Superior temporal gyrus (tissue), 1 donor: ENCODE data around the gene PLEKHN1.
A peak's percentile ranks its signal among the peaks of the same experiment; 100 is the strongest.
"Not testable (repeated sequence)": the region's sequence is repeated elsewhere in the genome, so short reads cannot be mapped to it uniquely, and the experiment has no call there.

Experiments
- DNase-seq: peaks from one replicate; pipeline ENCODE4 v3.0.0-alpha.2; 2016; ENCODE audit errors: extremely low spot score

PLEKHN1 gene

DNA sequence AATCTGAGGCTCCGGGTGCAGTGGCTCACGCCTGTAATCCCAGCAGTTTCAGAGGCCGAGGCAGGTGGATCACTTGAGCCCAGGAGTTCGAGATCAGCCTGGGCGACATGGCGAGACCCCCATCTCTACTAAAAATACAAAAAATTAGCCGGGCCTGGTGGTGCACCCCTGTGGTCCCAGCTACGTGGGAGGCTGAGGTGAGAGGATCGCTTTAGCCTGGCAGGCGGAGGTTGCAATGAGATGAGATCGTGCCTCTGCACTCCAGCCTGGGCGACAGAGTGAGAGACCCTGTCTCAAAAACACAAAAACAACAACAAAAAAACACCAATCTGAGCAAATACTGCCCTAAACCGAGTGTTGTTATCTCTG lies 46.4 kb downstream of the PLEKHN1 start:
- DNase-seq: not testable (repeated sequence)

DNA sequence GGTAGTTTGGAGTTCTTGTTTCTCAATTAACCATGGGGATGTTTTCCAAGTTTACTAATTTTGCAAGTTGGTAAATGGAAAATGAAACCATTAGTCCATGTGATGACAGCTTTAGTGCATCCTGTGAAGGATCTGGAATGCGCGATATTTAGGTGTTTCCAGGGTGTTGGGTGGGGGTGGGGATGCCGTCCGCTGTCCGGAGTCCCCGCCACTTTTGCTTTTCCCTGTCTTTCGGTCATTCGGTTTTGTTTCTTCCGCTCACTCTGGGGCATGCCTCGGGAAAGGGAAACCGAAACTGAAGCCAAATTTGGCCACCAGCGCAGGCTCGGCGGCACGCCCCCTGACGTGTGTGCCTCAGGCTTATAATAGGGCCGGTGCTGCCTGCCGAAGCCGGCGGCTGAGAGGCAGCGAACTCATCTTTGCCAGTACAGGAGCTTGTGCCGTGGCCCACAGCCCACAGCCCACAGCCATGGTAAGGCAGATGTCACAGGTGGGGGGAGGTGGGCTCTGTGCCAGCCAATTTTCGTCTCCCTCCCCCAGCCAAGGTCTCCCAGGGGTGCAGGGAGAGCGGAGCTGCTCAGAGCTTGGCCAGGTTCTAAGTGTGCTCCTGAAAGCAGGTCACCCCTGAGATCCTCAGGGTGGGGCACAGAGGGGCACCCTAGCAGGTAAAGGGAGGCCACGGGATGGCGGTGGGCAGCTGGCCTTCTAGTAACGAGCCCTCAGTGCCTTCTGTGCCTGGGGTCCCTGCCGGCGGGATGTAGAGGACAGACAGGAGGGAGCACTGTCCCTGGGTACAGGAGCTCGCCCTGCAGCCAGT lies 47.0 kb downstream of the PLEKHN1 start, which contains the start of gene ISG15:
Gene ISG15, plus strand, starts transcription at position 393 of the 817 bp plus-strand sequence. Its CDS starts 77 bp downstream, at position 470.
- DNase-seq: peak; percentile 77

DNA sequence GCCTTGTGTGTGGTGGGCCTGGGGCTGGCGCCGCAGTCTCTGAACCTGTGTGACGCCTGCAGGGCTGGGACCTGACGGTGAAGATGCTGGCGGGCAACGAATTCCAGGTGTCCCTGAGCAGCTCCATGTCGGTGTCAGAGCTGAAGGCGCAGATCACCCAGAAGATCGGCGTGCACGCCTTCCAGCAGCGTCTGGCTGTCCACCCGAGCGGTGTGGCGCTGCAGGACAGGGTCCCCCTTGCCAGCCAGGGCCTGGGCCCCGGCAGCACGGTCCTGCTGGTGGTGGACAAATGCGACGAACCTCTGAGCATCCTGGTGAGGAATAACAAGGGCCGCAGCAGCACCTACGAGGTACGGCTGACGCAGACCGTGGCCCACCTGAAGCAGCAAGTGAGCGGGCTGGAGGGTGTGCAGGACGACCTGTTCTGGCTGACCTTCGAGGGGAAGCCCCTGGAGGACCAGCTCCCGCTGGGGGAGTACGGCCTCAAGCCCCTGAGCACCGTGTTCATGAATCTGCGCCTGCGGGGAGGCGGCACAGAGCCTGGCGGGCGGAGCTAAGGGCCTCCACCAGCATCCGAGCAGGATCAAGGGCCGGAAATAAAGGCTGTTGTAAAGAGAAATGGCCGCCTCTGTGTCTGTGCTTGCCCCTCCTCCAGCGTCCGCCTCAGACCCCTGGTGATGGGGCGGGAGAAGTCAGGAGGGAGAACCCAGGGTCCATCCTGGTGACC lies 47.8 kb downstream of the PLEKHN1 start:
- DNase-seq: no peak

DNA sequence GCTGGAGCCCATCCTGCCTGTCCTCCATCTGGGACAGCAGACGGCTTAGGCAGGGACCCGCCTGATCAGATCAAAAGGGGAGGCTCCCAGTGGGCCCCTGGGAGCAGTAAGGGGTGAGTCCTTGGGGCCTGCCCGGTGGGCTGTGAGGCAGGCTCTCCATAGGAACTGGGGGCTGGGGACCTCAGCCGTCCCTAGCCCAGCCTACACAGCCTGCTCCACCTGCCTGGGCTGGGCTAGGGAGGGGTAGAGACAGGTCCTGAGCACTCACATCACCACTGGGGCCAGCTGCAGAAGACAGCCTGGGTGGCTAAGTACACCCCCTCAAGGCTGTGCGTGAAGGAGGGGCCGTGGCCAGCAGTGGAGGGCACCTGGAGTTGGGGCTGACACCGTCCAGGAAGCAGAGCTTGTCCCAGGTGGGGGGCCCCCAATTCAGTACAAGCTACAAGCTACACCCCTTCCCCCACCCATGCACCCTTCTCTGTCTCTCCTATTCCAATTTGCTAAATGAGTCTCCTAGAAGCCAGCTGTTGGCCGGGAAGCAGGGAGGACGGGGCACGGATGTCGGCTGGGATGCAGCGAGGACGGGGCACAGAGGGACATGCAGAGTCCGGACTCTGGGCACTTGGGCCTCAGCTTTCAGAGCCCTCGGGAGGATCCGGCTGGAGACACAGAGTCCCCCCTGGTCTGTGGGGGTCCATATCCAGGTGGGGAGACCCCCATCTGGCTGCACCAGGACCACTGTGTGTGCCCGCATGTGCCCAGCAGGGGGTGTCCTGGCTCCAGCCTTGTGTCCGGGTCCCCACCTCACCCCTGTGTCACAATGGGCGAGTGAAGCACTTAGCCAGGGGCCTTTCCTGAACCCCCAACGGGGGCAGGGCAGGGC lies 48.8 kb downstream of the PLEKHN1 start:
- DNase-seq: no peak

DNA sequence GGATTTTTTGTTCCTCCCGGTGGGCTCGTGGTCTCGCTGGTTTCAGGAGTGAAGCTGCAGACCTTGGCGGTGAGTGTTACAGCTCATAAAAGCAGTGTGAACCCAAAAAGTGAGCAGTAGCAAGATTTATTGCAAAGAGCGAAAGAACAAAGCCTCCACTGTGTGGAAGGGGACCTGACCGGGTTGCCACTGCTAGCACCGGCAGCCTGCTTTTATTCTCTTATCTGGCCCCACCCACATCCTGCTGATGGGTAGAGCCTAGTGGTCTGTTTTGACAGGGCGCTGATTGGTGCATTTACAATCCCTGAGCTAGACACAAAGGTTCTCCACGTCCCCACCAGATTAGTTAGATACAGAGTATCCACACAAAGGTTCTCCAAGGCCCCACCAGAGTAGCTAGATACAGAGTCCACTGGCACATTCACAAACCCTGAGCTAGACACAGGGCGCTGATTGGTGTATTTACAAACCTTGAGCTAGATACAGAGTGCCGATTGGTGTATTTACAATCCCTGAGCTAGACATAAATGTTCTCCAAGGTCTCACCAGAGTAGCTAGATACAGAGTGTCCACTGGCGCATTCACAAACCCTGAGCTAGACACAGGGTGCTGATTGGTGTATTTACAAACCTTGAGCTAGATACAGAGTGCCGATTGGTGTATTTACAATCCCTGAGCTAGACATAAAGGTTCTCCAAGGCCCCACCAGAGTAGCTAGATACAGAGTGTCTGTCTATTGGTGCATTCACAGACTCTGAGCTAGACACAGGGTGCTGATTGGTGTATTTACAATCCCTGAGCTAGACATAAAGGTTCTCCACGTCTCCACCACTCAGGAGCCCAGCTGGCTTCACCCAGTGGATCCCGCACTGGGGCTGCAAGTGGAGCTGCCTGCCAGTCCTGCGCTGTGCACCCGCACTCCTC lies 51.4 kb downstream of the PLEKHN1 start:
- DNase-seq: not testable (repeated sequence)

DNA sequence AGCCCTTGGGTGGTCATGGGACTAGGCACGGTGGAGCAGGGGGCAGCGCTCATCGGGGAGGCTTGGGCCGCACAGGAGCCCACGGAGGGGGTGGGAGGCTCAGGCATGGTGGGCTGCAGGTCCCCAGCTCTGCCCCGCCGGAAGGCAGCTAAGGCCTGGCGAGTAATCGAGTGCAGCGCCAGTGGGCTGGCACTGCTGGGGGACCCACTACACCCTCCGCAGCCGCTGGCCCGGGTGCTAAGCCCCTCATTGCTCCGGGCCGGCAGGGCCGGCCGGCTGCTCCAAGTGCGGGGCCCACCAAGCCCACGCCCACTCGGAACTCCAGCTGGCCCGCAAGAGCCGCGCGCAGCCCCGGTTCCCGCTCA lies 52.0 kb downstream of the PLEKHN1 start:
- not testable (repeated sequence) for DNase-seq

DNA sequence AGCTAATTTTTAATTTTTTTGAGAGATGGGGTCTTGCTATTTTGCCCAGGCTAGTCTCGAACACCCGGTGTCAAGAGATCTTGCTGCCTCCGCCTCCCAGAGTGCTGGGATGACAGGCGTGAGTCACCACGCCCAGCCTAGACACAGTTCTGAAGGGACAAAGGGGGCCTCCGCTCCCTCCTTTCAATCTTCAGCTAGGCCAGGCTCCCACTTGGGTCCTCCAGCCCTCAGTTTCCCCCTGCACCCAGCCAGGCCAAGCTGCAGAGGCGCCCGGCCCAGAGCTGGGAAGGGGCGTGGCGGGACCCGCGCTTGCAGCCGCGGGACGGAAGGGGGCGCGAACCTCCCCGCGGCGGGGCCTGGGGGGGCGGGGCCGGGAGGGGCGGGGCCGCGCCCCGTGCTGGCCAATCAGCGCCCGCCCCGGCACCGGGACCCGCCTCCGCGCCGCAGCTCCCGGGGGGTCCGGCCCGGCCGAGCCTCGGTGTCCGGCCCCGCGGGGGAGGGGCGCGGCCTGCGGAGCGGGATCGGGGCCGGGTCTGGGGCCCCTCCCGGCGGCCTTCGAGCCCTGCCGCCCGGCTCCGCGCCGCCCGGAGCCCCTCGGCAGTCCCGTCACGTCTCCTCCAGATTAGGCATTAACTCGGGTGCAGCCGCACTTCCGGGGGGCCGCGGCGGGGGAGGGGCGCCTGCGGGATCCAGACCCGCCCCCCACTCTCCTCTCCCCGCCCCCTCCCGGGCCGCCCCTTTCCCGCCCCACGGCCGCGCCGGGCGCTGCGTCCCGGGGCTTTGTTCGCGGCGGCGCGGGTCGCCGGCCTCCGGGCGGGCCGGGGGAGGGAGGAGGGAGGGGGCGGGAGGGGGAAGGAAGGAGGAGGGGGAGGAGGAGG lies 53.1 kb downstream of the PLEKHN1 start:
- peak; percentile 72 for DNase-seq

DNA sequence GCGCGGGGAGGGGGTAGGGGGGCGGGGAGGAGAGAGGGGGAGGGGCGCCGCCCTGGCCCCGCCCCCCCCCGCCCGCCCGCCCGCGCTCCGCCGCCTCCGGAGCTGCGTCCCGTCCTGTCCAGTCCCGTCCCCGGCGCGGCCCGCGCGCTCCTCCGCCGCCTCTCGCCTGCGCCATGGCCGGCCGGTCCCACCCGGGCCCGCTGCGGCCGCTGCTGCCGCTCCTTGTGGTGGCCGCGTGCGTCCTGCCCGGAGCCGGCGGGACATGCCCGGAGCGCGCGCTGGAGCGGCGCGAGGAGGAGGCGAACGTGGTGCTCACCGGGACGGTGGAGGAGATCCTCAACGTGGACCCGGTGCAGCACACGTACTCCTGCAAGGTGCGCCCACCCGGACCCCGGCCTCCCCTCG lies 53.7 kb downstream of the PLEKHN1 start, which contains the start of gene AGRN:
Gene AGRN, plus strand, starts transcription at position 121 of the 405 bp plus-strand sequence. Its CDS starts 53 bp downstream, at position 174.
- no peak for DNase-seq

DNA sequence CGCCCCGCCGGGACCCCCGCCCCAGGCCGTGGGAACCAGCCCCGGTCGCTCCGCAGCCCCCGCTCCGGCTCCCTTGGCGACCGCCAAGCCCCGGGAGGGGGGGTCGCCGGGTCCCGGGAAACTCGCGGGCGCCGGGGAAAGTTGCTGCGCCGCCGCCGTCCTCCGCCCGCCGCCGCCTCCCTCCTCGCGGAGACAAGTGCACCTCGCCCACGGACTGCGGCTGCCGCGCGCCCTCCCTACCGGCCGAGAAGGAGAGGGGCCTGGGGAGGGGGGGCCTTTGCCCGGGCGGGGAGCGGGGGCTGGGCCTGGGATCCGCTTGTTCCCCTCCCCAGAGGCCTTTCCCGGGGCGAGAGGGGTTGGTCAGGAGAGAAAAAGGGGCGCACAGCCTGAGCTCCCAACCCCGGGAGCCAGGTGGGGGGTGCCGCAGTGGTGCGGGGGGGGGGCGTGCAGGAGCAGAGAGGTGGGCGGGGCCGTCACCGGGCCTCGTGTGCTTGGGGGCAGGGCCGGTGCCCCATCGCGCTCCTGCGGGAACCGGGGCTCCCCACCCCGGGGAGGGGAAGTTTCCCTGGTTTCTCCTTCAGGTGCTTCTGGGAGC lies 54.2 kb downstream of the PLEKHN1 start:
- no peak for DNase-seq

DNA sequence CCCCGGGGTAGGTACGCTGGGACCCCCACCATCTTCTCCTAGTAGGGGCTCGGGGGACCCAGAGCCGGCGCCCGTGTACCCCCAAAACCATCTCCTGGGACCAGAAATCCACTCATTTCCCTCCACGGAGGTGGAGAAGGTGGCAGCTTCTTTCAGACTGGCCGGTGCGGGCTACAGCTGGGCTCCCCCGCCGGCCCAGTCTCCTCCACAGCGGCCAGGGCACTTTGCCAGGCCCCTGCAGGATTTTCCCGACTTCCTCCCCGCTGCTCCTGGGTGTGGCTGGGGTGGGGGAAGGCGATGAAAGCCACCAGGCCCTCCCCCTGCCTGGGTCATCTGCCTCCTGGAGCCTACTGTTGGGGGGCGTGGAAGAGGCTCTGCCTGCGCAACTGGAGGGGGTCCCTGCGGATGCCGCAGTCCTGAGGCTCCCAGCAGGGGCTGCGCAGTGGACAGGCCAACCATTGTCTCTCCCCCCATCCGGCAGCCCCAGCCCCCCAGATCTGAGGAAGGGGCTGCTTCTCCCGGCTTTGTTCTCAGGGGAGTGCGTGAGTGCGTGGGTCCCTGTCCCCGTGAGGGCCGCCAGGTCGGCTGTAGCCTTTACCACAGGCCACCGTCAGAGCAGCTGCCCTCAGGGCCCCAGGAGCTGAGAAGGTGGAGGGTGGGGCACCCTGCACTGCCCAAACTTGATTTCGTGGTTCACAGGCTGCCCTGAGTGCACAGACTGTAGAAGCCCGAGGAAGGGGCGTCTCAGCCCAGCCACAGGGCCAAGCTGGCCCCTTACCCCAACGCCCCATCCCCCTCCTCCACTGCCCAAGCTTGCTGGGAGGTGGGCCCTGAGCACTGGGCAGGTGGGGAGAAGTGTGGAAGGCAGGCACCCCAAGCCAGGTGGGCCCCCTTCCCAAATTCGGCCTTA lies 55.0 kb downstream of the PLEKHN1 start:
- no peak for DNase-seq

DNA sequence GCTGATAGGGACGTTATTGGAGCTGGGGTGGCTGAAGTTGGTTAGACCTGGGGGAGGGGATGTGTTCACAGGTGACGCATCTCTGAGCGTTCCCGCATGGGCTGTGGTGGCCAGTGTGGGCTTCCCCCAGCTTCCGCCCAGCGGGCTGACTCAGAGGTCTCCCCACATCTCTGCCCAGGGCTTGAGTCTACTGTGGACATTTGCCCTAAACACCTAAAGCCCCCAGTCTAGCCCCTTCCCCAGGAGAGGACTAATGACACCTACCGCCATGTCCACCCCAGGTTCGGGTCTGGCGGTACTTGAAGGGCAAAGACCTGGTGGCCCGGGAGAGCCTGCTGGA lies 55.6 kb downstream of the PLEKHN1 start:
- DNase-seq: no peak

DNA sequence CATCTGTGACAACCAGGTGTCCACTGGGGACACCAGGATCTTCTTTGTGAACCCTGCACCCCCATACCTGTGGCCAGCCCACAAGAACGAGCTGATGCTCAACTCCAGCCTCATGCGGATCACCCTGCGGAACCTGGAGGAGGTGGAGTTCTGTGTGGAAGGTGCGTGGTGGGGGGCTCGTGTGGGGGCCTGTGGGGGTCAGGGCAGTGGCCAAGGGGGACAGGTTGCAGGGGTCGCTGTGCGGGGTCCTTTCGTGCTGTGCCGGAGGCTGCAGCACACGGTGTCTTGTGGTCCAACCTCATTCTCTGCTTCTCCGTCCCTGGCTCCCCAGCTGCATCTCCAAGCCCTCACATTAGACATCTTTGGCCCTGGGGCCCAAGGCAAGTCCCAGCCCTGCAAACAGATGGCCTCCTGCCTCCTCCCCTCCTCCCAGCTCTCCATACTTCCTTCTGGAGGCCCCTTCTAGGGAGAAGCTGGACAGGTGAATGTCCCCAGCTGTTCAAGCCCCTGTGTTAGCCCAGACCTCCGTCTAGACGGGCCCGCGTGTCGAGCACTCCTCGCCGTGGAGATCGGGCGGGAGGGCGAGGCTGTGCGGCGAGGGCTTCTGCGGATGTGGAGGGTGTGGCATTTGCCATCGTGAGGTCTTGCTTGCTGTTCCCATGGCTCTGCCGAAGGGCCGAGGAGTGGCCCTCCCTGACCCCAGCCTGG lies 56.2 kb downstream of the PLEKHN1 start:
- no peak for DNase-seq

DNA sequence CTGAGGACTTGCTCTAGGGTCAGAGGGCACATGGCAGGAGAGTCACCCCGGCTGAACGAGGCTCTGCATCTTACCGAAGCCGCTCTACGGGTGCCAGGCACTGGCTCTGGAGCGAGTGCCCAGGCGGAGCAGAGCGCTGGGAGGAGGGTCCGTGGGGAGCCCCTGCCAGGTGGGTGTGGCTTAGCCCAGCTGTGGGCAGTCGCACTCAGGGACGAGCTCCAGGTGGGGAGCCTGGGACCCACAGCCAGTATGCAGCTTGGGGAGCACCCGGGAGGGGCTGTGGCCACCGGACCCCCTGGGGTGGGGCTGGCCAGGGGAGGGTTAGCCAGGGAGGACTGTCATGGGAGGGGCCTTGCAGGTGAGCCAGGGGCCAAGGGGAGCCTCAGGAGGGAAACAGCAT lies 57.4 kb downstream of the PLEKHN1 start:
- no peak for DNase-seq

DNA sequence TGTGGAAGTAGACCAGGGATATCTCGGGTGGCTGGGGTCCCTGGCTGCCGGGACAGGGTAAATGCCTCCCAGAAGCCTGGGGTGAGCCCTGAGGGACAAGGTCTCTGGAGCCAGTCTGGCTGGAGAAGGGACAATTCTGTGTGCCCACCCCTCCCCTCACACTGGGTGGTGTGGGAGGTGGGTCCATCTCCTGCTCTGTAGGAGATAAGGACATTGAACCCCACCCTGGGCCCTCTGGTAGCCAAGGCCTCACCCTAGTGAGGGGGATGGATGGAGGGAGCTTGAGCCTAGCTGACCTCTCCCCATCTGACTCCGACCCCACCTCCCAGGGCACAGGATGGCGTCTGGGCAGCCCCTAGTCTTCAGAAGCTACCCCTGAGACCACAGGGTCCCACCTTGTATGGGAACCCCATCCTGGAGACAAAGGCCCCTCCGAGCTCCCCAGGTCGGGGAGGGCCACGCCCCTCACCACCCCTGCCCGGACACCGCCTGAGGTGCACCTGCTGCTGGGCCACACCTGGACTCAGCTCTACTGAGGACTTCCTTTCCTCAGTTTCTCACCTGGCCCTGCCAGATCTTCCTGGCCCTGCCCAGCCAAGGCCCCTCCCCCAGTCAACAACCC lies 58.0 kb downstream of the PLEKHN1 start:
- no peak for DNase-seq

DNA sequence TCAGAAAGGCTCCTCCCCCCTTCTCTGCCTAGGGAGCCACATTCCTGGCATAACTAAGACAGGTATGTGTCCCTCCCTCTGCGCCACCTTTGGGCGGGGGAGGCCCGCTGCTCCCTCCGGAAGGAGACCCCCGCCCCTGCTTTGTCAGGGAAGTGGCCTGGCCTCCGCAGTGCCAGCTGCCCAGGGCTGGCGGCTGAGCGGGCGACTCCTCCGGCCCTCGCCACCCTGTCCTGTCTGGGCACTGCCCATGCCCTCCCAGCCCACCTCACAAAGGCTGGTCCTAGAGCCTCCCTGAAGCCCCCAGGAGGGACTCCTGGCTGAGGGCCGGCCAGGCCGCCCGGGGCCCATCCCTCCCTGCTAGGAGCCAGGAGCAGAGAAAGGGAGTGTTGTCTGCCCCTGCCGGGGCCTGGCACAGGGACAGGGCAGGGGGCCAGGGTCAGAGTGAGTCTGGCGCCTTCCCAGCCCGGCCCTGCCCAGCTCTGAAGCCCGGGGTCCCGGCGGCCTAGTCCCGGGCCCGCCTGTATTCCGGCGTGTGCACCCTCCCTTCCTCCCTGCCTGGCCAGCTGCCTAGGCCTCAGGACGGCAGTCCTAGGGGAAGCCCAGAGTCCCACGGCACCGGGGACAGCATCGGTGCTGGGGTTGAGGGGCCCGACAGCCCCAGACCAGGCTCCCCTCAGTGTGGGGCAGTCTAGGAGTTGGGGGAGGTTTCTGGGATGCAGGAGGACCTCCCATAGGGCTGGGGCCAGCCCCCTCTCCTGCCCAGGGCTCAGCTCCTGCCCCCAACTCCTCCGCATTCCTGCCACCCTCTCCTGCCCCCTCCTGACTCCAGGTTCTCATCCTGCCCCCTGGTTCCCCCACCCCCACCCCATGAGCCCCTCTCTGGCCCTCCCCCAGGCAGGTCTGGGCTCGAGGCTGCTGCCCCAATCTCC lies 58.8 kb downstream of the PLEKHN1 start:
- DNase-seq: no peak
